Breast epithelium (tissue), 4 donors: ENCODE measurements around the gene NPAS4. TPM values are rescaled to one million over a fixed set of nuclear protein-coding genes. Genes with fewer than 3 reads are reported as not detected.

Experiments used
- DNase-seq, 2 donors: peaks; one replicate each; pipeline ENCODE4 v3.0.0-alpha.2; 2019; ENCODE audit warnings: low spot score in 2 of 2
- H3K27ac ChIP-seq, 2 donors: fragments of 200-600 bp; sonication (generic) in 1 of 2; one replicate each; pipeline ENCODE4 v1.5.1; 2016 to 2019; ENCODE audit warnings: mild to moderate bottlenecking in 1 of 2
- H3K27me3 ChIP-seq, 2 donors: fragments of 200-600 bp; sonication (generic) in 1 of 2; one replicate each; pipeline versions ENCODE4 v1.5.1 to v1.6.0; 2017 to 2019; ENCODE audit warnings: control low read depth in 1 of 2, mild to moderate bottlenecking in 1 of 2
- H3K36me3 ChIP-seq: fragments of 200-600 bp; one replicate; pipeline ENCODE4 v1.5.1; 2019
- H3K4me1 ChIP-seq, 2 donors: fragments of 200-600 bp; sonication (generic); one replicate each; pipeline ENCODE4 v1.5.1; 2016 to 2019; ENCODE audit warnings: control low read depth in 1 of 2
- H3K4me3 ChIP-seq, 3 donors: fragments of 200-600 bp; sonication (generic); 1 replicate in 2 of 3; 2 replicates in 1 of 3; pipeline ENCODE4 v1.5.1; 2016 to 2019; ENCODE audit warnings: mild to moderate bottlenecking in 3 of 3, moderate library complexity in 2 of 3
- H3K9me3 ChIP-seq, 2 donors: fragments of 200-600 bp; sonication (generic) in 1 of 2; one replicate each; pipeline ENCODE4 v1.5.1; 2016 to 2019; ENCODE audit warnings: control low read depth in 1 of 2
- POLR2A ChIP-seq: fragments of 450-650 bp; IDR thresholded peaks from one replicate; pipeline ENCODE4 v1.6.1; 2016; ENCODE audit warnings: antibody characterized with exemption, mild to moderate bottlenecking, moderate library complexity
- POLR2AphosphoS5 ChIP-seq, 3 donors: sonication (generic); formaldehyde crosslinking; IDR thresholded peaks; one replicate each; pipeline ENCODE4 v1.6.1; 2017; ENCODE audit warnings: antibody characterized with exemption in 3 of 3
- intact Hi-C: fragments of 100-400 bp; cut with DNase I; formaldehyde crosslinking; loops from one replicate; pipeline ENCODE4 v1.15.1; 2023; ENCODE audit warnings: low total_unique reads
- total RNA-seq, 3 donors: library from RNA; depleted of rRNA; stranded (reverse); fragments of >200 nt; gene quantifications; one replicate each; pipeline ENCODE4 v1.1.0, GENCODE V29; 2016
- TF ChIP-seq, protein P1 (sequence below), 3 donors: fragments of 450-650 bp; IDR thresholded peaks; one replicate each; pipeline ENCODE4 v1.5.1; 2016 to 2017; ENCODE audit warnings: antibody characterized with exemption in 3 of 3, mild to moderate bottlenecking in 3 of 3, moderate library complexity in 3 of 3

NPAS4 gene
- total RNA-seq, 3 donors from 2014 or later: not detected

DNA sequence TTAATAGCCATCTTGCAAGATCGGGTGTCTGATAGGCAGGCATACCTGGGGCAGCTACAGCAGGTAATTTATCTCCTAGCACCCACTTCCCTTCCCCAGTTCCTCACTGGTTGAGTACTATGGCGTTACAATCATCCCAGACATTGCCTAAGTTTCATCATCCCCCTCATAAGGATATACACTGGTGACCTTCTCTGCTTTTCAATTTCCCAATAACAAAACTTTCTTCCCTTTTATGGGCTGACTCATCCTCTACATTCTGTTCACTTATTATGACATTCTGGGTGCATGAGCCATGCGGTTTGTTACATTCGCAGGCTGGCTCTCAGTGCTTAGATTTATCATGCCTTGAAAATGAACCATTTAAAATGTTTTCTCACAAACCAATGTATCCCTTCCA, 22.8 kb downstream of the NPAS4 start:
- intact Hi-C loops: no loop called here
- TF ChIP-seq, protein P1, sequence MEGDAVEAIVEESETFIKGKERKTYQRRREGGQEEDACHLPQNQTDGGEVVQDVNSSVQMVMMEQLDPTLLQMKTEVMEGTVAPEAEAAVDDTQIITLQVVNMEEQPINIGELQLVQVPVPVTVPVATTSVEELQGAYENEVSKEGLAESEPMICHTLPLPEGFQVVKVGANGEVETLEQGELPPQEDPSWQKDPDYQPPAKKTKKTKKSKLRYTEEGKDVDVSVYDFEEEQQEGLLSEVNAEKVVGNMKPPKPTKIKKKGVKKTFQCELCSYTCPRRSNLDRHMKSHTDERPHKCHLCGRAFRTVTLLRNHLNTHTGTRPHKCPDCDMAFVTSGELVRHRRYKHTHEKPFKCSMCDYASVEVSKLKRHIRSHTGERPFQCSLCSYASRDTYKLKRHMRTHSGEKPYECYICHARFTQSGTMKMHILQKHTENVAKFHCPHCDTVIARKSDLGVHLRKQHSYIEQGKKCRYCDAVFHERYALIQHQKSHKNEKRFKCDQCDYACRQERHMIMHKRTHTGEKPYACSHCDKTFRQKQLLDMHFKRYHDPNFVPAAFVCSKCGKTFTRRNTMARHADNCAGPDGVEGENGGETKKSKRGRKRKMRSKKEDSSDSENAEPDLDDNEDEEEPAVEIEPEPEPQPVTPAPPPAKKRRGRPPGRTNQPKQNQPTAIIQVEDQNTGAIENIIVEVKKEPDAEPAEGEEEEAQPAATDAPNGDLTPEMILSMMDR (IDR thresholded peaks at IDR 0.05): no peak
- no peak for TF ChIP-seq POLR2AphosphoS5 (IDR thresholded peaks at IDR 0.05)
- no peak for TF ChIP-seq POLR2A
- peaks cover 5 to 7% of the 10 kb centered on the region in 2 donors for H3K9me3 ChIP-seq

DNA sequence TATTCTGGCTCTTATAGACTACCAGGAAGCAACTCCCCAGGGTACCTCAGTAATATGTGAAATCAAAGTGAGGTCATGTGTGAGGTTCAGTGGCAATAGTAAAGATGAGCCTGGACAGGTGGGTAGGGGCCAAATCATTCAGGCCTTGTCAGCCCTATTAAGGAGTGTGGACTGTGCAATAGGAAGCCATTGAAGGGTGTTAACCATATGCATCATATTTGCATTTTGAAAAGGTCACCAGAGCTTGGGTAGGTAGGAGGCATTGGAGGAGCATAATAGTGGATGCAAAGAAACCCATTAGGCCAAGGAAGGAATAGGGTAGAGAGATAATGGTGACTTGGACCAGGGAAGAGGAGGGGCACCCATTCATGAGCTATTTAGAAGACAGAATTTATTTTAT, 26.2 kb downstream of the NPAS4 start:
- TF ChIP-seq, protein P1 (IDR thresholded peaks at IDR 0.05): no peak
- no peak for TF ChIP-seq POLR2A
- TF ChIP-seq POLR2AphosphoS5 (IDR thresholded peaks at IDR 0.05): no peak
- Histone ChIP-seq H3K9me3 (peaks cover 5 to 7% of the 10 kb centered on the region in 2 donors), H3K27me3 (no peaks in the 10 kb centered on the region), H3K4me1 (no peaks in the 10 kb centered on the region), H3K4me3 (no peak overlapping the region), H3K27ac (no peak overlapping the region), H3K36me3 (no peaks in the 10 kb centered on the region)
- DNase-seq: no peak
- intact Hi-C loops: no loop called here

More for the DNA sequence above, 22.8 kb downstream of the NPAS4 start:
- Histone ChIP-seq H3K27ac (no peak overlapping the region), H3K4me3 (no peak overlapping the region), H3K36me3 (no peaks in the 10 kb centered on the region), H3K4me1 (no peaks in the 10 kb centered on the region), H3K27me3 (no peaks in the 10 kb centered on the region)
- no peak for DNase-seq

DNA sequence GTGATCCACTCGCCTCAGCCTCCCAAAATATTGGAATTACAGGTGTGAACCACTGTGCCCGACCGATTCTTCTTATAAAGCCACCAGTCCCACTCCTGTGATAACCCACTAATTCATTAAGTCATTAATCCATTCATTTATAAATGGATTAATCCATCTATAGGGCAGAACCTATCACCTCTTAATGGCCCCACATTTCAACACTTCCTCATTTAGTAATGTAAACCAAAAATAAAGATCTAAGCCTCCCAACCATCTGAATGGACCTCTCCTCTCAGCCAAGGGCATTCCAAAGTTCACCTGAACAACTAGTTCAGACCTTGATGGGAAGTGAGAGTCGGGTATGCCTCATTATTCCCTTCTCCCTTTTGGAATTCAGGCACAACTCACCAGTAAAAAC, 27.7 kb downstream of the NPAS4 start:
- no peaks in the 10 kb centered on the region for H3K4me1 ChIP-seq
- DNase-seq: no peak
- intact Hi-C loops: no loop called here
- TF ChIP-seq, protein P1 (IDR thresholded peaks at IDR 0.05): no peak
- no peaks in the 10 kb centered on the region for H3K36me3 ChIP-seq
- H3K27ac ChIP-seq: no peak overlapping the region
- no peaks in the 10 kb centered on the region for H3K27me3 ChIP-seq
- no peak overlapping the region for H3K4me3 ChIP-seq
- peaks cover 0 to 1% of the 10 kb centered on the region in 2 donors for H3K9me3 ChIP-seq

DNA sequence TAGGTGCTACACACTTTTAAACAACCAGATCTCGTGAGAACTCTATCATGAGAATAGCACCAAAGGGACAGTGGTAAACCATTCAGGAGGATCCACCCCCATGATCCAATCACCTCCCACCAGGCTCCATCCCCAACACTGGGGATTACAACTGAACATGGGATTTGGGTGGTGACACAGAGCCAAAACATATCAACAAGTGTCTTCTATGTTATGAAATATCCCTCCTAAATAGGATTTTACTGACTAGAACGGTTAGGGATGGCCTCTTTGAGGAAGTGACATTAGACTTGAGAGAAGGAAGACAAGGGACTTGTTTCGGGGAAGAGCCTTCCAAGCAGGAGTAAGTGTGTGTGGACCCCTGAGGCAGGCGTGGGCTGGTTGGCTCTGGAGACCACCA, 29.7 kb downstream of the NPAS4 start:
- no peak overlapping the region for H3K4me3 ChIP-seq
- no peaks in the 10 kb centered on the region for H3K9me3 ChIP-seq
- no peaks in the 10 kb centered on the region for H3K4me1 ChIP-seq
- TF ChIP-seq POLR2A (no peak), POLR2AphosphoS5 (IDR thresholded peaks at IDR 0.05) (no peak)
- TF ChIP-seq, protein P1 (IDR thresholded peaks at IDR 0.05): no peak
- no peak for DNase-seq
- H3K27ac ChIP-seq: no peak overlapping the region
- intact Hi-C loops: no loop called here
- H3K27me3 ChIP-seq: no peaks in the 10 kb centered on the region
- H3K36me3 ChIP-seq: no peaks in the 10 kb centered on the region

DNA sequence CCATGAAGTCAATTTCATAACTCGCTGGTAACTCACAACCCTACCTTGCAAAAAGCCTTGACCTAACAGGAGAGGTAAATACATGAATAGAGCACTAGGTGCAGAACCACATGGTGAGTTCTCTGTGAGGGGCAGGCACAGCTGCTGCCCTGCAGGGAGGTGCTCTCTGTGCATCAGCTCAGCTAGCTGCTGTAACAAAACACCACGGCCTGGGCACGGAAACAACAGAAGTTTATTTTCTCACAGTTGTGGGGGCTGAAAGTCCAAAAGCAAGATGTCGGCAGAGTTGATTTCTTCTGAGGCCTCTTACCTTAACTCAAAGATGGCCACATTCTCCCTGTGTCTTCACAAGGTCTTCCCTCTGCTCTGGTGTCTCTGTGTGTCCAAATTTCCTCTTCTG, 30.8 kb downstream of the NPAS4 start:
- intact Hi-C loops: no loop called here
- H3K4me1 ChIP-seq: no peaks in the 10 kb centered on the region
- no peak overlapping the region for H3K27ac ChIP-seq
- TF ChIP-seq POLR2A (no peak), POLR2AphosphoS5 (IDR thresholded peaks at IDR 0.05) (no peak)
- TF ChIP-seq, protein P1 (IDR thresholded peaks at IDR 0.05): no peak
- H3K36me3 ChIP-seq: no peaks in the 10 kb centered on the region
- H3K27me3 ChIP-seq: no peaks in the 10 kb centered on the region
- DNase-seq: no peak
- no peak overlapping the region for H3K4me3 ChIP-seq
- H3K9me3 ChIP-seq: no peaks in the 10 kb centered on the region
